ENCODE data around the gene NFATC2.

DNA sequence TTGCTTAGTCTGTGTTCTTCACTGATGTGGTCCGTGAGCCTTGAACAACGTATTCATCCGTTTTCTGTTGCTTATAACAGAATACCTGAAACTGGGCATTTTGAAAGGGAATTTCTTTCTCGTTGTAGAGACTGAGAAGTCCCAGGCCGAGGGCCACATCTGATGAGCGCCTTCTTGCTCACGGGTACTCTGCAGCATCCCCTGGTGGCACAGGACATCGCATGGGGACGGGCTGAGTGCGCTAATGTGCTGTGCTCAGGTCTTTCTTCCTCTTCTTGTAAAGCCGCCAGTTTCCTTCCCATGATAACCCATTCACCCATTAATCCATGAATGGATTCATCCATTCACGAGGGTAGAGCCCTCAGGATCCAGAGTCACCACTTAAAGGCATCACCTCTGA, 161.0 kb downstream of the NFATC2 start:
- TF ChIP-seq, protein P1, sequence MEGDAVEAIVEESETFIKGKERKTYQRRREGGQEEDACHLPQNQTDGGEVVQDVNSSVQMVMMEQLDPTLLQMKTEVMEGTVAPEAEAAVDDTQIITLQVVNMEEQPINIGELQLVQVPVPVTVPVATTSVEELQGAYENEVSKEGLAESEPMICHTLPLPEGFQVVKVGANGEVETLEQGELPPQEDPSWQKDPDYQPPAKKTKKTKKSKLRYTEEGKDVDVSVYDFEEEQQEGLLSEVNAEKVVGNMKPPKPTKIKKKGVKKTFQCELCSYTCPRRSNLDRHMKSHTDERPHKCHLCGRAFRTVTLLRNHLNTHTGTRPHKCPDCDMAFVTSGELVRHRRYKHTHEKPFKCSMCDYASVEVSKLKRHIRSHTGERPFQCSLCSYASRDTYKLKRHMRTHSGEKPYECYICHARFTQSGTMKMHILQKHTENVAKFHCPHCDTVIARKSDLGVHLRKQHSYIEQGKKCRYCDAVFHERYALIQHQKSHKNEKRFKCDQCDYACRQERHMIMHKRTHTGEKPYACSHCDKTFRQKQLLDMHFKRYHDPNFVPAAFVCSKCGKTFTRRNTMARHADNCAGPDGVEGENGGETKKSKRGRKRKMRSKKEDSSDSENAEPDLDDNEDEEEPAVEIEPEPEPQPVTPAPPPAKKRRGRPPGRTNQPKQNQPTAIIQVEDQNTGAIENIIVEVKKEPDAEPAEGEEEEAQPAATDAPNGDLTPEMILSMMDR (conservative IDR thresholded peaks at IDR 0.05), result no peak
- TF ChIP-seq EZH2 (IDR thresholded peaks at IDR 0.05; ENCODE audit: low read depth), result no peak

All from PC-9 (cell line).